ENCODE results near the gene RNU1-2. TPM values are rescaled to one million over a fixed set of nuclear protein-coding genes. Genes with fewer than 3 reads are reported as not detected.
A peak's percentile ranks its signal among the peaks of the same experiment; 100 is the strongest.
"Not testable (repeated sequence)": the region's sequence is repeated elsewhere in the genome, so short reads cannot be mapped to it uniquely, and the experiment has no call there.

RNU1-2 gene
- total and polyA plus RNA-seq, 2 of the 8 experiments (the other 6 are each of a cell fraction or from before 2014, with no cell fraction given): 145 to 1,303 TPM

DNA sequence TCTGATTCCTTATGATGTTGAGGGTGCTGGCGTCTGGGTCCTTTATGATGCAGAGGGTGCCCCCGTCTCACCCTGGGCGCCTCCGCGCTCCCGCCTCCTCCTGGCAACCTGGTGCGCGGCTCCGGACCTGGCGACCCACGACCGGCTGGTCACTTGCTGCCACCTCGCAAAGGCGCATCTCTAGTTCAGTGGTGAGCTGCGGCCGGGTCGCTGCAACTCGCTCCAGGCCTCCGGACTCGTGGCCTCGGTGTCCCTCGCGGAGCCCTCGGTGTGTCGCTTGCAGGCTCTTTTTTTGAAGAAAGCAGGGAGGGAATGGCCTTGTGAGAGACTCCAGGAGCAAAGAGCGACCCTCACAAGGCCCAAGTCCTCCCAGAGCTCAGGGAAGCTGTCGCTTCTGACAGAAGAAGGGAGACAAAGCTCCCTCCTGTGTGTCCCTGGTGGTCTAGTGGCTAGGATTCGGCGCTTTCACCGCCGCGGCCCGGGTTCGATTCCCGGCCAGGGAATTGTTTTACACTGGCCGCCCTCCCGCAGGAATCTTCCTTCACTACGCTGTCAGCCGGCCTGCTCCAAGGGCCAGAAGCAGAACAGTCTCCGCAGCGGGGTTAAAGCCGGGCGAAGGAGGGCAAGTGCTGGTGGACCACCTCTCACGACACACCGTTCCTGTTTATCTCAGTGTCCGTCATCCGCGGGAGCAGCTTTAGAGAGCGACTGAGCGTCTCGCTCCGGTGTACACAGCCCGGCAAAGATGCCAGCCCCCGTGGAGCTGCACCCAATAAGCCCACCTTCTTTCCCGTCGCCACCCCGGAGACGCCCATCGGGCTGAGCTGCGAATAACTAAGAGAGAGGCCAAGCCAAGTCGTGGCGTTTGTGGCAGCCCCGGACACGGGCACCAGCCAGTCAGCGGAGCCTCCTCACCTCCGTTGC, 23.4 kb upstream of the RNU1-2 start:
- H3K56ac ChIP-seq (replicated peaks; ENCODE audit: insufficient read length, low read depth, low read length); H3K9ac ChIP-seq (replicated peaks in 1 of 4; ENCODE audit: extremely low read depth in 1 of 4, low read depth in 3 of 4, low read length in 3 of 4): not testable (repeated sequence)

More for the DNA sequence above, 23.4 kb upstream of the RNU1-2 start:
- 1% methylated on average over 44 of the region's 66 CpGs; no CpG with 5 or more reads in 1 of the 2 experiments for WGBS, 2 experiments (ENCODE audit: extremely low coverage in 1 of 2, insufficient coverage in 1 of 2, insufficient read length in 1 of 2, insufficient replicate concordance in 2 of 2, low coverage in 1 of 2, low lambda C conversion rate in 2 of 2, missing lambda C conversion rate in 1 of 2)
- H3K23me2 ChIP-seq (ENCODE audit: low read depth, low read length); H4K8ac ChIP-seq (ENCODE audit: extremely low read depth, insufficient read depth, low read length); H2BK5ac ChIP-seq (ENCODE audit: low read depth, low read length); H2BK20ac ChIP-seq (ENCODE audit: low read length); H3K9me3 ChIP-seq (ENCODE audit: insufficient read depth in 2 of 2, low read depth in 1 of 2, low read length in 1 of 2); H2BK120ac ChIP-seq (replicated peaks; ENCODE audit: low read depth, low read length); H4K5ac ChIP-seq (ENCODE audit: insufficient read length, low read depth, low read length); H3K23ac ChIP-seq (ENCODE audit: insufficient read length); H3K27ac ChIP-seq (ENCODE audit: low read depth, low read length); H3K18ac ChIP-seq (ENCODE audit: extremely low read depth, low read length); H3K79me1 ChIP-seq (ENCODE audit: low read depth, low read length); POLR2A ChIA-PET (ENCODE audit: partially characterized antibody); H2BK15ac ChIP-seq (ENCODE audit: low read length); H3K4me1 ChIP-seq (replicated peaks in 1 of 4; ENCODE audit: control insufficient read depth in 3 of 4, insufficient read depth in 4 of 4, low read length in 3 of 4); H3K4ac ChIP-seq (replicated peaks; ENCODE audit: insufficient read length, low read depth, low read length); H2AFZ ChIP-seq (ENCODE audit: low read length); H3K36me3 ChIP-seq (ENCODE audit: control insufficient read depth in 2 of 4, insufficient read depth in 4 of 4, low read length in 3 of 4); H3K79me2 ChIP-seq (ENCODE audit: control insufficient read depth in 1 of 2, insufficient read depth in 2 of 2, low read length in 2 of 2); H4K20me1 ChIP-seq (replicated peaks in 1 of 2; ENCODE audit: control insufficient read depth in 1 of 2, insufficient read depth in 2 of 2, low read length in 2 of 2); H4K91ac ChIP-seq (replicated peaks; ENCODE audit: insufficient read length, low read length); H3K14ac ChIP-seq (ENCODE audit: insufficient read length); H2AK5ac ChIP-seq (ENCODE audit: low read depth, low read length); H2BK12ac ChIP-seq (ENCODE audit: low read depth, low read length): not testable (repeated sequence)
- CTCF ChIA-PET (ENCODE audit: partially characterized antibody): interaction anchor here (0.7 to 1.6 kb wide), 2 partner anchors 114 to 251 kb away, joined by 4 read pairs; no protein-coding TSS in a partner anchor
- peak overlapping the region; percentile 84 to 89 for H3K4me2 ChIP-seq (ENCODE audit: insufficient read depth in 1 of 2, low read depth in 2 of 2, low read length in 2 of 2)
- TF ChIP-seq EZH2 (IDR thresholded peaks at IDR 0.05; ENCODE audit: low read depth, low read length, severe bottlenecking) (peak; percentile 19), ASH2L (IDR thresholded peaks at IDR 0.05; ENCODE audit: low read length) (peak; percentile 19), TBP (IDR thresholded peaks at IDR 0.05; ENCODE audit: low read depth, low read length) (peak; percentile 93), RBBP5 (IDR thresholded peaks at IDR 0.05; ENCODE audit: borderline replicate concordance, low read depth, low read length) (peak; percentile 62)
- H3K27me3 ChIP-seq (replicated peaks in 1 of 4; ENCODE audit: control insufficient read depth in 3 of 4, extremely low read depth in 1 of 4, insufficient read depth in 3 of 4, low read length in 3 of 4): peaks cover 0 to 16% (median 6%) of the 10 kb centered on the region in 4 experiments; a peak in 6 of 7 replicates
- H3K4me3 ChIP-seq (ENCODE audit: extremely low read depth in 1 of 4, insufficient read depth in 2 of 4, low read depth in 3 of 4, low read length in 4 of 4): peak overlapping the region; percentile 48 to 61 (median 60)
- DNase-seq (ENCODE audit: low read depth in 1 of 2, low spot score in 2 of 2): peak; percentile 92 to 96
- peak; percentile 90 for FAIRE-seq

Measured in H1 (cell line).